Activated CD4-positive, alpha-beta T cell treated with anti-CD3 and anti-CD28 coated beads for 4 hours (primary cell): ENCODE measurements around the gene PHF2.

Experiments
- DNase-seq, 2 donors: peaks; one replicate each; pipeline ENCODE4 v3.0.0-alpha.2; 2020

PHF2 gene

DNA sequence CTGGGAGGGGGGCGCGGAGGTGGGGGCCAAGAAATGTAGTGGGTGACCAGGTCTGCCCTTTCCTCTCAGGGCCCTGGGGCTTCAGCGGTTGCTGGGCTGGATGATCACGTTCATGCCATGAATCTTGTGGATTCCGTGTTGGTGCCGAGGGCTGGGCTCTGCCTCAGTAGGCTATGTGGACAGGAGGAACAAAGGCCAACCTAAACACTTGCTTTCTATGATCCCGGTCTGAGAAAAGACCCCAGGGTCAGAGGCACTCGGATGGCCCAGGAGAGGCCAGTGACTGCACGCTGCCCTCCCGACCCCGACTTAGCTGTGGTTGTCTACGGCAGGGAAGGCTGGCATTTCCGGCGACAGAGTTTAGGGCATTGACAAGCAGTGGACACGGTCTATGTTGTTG is 26.6 kb downstream of the PHF2 start:
- no peak for DNase-seq

DNA sequence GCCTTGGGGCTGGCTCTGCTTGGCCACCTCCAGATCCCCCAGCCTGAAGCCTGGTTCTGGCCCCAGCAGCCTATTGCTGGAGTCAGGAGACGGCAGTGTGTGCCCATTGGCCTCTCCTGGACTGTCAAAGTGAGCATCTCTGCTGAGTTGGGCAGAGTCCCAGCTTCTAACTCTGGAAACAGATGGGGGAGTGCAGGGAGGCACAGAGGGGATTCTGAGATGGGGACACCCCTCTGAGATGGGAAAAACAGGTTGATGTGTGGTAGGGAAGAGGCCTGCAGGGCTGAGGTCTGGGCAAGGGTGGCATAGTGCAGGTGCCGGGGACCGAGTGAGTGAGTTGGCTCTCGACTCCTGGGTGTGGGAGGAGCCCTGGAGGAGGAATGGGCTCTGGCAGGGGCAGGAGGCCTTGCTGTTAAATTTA is 27.5 kb downstream of the PHF2 start:
- no peak for DNase-seq

DNA sequence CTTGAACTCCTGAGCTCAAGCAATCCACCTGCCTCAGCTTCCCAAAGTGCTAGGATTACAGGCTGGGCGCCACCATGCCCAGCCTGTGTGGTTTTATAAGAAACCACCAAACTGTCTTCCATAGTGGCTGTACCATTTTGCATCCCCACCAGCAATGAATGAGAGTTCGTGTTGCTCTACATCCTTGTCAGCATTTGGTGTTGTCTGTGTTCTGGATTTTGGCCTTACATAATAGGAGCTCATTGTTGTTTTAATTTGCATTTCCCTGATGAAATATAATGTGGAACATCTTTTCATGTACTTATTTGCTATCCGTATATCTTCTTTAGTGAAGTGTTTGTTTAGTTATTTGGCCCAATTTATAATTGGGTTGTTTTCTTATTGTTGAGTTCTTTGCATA is 29.8 kb downstream of the PHF2 start:
- DNase-seq = no peak

DNA sequence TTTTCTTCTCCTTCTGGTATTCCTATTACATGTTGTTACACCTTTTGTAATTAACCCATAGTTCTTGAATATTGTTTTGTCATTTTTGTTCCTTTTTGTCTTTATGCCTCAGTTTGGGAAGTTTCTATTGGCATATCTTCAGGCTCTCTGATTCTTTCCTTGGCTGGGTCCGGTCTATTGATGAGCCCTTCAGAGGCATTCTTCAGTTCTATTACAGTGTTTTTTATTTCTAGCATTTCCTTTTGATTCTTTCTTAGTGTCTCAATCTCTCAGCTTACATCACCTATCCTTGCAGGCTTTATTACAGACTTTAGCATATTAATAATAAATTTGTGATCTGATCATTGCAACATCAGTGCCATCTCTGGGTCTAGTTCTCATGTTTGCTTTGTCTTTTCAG is 33.8 kb downstream of the PHF2 start:
- no peak for DNase-seq

DNA sequence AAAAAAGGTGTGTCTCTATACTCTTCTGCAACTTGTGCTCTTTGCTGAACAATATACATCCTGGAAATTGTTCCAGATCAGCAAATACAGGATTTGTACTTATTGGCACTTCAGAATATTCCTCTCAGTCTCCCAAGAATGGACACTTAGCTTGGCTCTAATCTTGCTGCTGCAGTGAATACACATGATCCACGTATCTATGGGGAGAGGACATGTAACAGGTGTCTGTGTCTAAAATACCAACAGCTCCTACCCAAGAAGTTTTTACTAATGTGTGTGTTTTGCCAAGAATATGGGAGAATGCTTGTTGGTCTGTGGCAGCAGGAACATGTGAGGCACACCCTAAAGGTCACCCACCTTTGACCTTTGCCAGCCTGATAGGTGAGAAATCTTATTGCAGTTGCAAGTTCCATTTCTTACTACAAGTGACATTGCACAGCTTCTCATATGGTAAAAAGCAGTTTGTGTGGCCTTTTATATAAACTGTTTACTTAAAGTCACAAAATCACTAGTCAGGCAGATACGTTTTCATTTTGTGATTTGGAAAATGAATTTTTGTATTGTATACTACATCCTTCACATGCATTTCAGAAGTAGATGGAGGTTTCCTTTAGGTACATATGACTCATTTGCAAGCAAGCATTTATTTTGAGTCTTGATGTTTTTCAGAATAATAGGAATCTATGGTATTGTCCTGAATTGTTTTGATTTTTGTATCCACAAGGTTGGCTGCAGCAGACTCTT is 35.8 kb downstream of the PHF2 start:
- DNase-seq = no peak

DNA sequence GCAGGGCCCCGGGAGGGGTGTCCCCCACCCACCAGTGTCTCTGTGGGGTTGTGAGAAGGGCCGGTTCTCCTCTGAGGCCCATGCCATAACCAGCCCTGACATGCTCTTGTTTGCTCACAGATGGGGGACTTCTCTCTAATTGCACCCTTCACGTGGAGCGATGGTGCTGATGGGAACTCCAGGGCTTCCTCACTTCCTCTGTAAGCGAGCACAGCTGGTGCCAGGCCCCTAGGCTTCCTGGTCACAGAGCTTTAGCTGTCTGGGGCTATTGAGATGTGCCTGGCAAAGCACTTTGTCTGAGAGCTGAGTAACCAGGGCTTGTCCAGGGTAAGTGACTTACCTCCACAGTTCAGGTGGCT is 36.4 kb downstream of the PHF2 start:
- DNase-seq = no peak

DNA sequence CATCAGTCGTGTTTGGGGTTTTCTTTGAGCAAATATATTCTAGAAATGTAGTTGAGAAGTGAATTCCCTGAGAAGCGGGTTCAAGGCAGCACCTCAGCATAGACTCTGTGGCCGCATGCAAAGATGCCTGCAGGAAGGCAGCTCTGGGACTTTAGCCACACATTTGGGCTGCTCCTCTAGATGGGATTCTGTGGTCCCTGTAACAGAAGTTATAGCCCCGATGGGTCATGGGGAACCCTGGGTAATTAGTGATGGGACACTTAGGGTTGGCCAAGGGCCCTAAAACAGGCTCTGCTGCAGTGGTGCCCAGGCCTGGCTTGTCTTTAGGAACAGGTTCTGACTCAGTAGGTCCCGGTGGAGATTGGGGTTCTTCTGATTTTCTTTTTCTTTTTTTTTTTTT is 36.8 kb downstream of the PHF2 start:
- no peak for DNase-seq

DNA sequence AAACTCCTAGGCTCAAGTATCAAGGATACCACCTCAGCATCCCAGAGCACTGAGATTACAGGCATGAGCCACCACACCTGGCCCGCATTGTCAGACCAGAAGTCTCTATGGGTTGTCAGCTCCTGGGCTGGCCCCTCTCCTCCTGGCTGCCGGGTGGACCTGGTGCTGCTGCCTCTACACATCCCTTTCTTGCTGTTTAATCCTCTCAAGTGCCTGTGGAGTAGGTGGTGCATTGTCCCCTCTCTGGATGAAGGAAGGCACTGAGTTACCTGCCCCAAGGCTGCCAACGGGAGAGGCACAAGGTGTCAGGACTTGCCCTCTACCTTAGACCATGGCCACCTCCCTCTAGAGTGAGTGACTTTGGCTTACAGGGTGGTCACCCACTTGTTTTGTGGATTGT is 37.4 kb downstream of the PHF2 start:
- DNase-seq = no peak

DNA sequence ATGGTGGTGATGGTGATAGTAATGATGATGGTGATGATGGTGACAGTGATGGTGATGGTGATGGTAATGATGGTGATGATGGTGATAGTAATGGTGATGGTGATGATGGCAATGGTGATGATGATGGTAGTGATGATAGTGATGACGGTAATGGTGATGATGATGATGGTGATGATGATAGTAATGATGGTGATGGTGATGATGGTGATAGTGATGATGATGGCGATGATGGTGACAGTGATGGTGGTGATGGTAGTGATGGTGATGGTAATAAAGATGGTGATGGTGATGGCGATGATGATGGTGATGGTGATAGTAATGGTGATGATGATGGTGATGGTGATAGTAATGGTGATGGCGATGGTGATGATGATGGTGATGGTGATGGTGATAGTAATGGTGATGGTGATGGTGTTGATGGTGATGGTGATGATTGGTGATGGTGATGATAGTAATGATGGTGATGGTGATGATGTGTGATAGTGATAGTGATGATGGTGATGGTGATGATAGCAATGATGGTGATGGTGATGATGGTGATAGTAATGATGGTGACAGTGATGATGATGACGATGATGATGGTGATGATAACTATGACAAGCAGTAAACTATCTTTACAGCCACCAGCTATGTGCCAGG is 38.6 kb downstream of the PHF2 start:
- no peak for DNase-seq

DNA sequence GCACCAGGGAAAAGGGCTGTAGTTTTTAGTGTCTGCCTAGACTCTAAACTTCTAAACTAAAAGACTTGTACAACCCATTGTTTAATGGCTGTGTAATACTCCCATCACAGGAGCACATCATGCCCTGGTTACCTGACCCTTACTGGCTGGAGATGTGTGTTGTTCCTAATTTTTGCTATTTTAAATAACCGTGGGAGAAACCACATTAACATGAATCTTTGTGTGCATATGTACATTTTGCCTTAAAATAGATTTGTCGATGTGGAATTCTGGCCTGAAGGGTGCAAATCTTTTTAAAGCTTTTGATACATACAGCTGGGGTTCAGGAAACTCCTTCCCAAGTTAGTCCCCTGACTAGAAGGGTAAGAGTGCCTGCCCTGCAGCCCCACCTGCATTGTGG is 39.7 kb downstream of the PHF2 start:
- DNase-seq = no peak

DNA sequence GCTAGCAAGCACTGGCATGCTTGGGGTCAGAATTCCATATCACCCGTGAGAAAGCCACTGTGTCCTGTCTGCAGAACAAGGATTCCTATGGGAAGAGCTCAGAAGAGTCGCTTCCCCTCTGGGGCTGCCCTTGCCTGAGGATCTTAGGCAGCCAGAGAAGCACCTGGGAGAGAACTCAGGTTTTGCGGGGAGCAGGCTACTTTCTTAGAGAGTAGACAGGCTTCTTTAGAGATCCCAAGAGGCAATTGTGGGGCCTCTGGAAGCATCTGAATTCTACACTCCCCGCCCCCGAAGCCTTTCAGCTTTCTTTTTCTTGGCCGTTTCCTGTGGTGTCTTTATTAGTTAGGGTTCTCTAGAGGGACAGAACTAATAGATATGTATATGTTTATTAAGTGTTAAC is 40.9 kb downstream of the PHF2 start:
- DNase-seq = no peak

DNA sequence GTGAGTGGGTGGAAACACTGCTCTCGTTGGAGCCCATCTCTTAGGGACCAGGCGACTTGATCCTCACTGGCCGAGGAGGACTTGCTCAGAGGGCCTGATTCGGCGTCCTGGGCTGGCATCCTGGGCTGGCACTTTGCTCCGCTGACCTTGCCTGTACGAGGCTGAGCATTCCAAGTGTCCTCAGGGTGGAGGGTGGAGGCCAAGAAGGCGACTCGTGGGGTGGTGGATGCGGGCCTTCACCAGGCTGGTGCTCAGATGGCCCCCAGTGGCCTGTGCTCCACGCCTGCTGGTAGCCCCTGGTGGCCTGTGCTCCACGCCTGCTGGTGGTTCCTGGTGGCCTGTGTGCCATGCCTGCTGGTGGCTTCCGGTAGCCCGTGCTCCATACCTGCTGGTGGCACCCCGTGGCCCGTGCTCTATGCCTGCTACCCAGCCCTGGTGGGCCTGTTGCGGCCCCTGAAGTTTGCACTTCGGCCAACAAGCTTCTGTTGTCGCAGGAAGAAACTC is 42.9 kb downstream of the PHF2 start:
- no peak for DNase-seq

DNA sequence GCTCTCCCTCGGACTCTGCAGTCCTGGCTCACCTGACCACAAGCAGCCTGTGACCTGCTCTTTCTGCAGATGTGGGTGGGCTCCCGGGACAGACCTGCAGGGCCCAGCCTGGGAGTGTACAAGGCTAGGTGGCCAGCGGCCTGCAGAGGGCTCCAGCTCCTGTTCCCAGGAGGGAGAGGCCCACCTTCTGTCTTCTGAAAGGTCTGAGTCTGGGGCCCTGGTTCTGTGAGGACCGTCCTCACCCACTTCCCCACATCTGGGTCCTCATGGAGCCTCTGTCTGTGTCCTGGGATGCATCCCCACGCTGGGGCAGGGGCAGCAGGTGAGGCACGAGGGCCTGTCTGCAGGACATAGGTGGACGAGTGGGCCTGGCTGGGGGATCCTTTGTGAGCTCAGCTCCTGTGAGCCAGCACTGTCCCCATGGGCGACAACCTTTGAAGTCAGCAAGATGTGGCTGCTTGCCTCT is 43.7 kb downstream of the PHF2 start:
- DNase-seq = no peak

DNA sequence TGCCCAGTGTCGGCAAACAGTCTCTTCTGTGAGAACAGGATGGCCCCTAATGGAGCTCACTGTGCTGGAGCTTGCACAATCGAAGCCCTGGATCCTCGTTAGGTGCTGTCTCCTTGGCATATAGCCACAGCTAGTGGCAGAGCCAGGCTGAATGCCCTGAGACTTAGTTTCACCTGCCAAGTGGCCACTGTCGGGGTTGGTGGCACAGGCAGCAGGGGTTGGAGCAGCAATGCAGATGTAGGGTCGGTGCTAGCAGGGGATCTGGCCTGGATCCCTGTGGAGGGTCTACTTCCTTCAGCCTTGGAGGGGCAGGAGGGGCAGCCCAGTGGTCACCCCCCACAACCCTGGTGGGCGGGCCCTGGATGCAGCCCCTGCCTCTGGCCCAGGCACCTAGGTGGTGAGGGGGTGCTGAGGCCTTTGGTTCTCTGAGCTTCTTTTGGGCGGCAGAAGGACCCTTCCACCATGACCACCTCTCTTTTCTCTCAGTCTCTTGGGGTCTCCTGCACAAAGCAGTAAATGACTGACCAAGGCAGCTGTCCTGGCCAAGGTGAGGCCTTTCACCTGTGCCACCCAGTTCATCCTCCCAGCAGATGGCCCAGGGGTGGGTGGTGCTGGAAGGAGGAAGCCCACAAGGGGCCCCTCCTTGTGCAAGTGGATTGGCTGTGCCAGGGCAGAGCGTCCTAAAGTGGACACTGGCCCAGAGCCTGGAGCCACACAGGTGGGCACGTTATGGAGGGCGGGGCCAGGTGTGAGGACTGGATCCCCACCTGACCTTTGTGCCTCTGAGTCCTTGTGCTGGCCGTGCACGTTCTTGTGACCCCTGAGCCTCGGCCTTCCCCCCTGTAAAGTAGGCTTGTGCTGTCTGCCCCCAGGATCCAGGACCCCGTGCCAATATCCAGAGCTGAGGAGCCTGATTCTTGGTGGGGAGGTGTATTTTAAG is 44.8 kb downstream of the PHF2 start:
- no peak for DNase-seq

DNA sequence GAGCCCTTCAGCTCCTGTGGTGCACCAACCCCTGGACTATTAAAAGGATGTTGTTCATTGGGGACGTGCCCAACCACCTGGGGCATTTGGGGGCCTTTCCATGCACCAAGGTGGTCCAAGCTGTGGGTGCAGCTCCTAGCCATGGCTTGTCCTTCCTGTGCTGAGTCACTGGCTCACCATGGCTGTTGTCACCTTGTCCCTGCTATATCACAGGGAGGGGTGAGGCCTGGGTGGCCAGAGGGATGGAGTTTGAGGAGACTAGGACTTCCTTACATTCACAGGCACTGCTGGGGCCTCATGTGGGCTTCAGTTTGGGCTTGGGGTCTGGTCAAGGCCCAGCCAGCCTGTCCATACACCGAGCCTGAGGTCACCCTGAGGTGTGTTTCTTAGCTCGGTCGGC is 45.5 kb downstream of the PHF2 start:
- no peak for DNase-seq

DNA sequence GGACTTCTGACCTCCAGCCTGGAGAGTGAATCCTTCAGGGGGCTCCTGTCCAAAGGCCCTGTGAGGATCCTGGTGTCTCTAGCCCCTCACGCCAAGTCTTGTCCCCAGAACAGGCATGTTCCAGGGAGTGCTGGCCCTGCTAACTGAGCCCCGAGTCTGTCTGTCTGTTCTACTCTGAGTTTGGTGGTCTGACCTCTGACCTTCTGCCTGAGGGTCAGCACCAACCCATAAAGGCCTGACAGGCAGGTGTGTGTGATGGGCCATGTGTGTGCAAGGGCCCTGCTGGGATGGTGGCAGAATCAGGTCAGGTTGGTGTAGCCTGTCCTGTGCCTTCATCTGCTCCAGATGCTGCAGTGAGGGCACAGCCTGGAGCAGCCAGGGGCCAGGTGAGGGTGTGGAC is 46.3 kb downstream of the PHF2 start:
- DNase-seq = no peak

DNA sequence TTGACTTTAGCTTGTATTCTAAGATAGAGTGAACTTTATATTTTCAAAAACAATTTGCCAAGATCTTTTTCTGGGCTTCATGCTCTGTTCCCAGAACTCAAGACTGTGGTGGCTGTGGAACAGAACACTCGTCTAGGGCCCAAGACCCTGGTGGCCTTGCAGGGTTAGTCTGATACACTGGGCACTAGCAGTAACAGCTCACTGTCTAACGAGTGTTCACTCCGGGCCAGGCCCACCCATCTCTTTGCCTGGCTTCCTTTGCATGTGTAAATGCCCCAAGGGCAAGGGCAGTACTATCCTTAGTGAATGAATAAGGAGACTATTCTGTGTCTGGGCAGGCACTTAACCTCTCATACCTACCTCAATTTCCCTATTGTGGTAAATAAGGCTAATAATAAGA is 47.4 kb downstream of the PHF2 start:
- DNase-seq = no peak

DNA sequence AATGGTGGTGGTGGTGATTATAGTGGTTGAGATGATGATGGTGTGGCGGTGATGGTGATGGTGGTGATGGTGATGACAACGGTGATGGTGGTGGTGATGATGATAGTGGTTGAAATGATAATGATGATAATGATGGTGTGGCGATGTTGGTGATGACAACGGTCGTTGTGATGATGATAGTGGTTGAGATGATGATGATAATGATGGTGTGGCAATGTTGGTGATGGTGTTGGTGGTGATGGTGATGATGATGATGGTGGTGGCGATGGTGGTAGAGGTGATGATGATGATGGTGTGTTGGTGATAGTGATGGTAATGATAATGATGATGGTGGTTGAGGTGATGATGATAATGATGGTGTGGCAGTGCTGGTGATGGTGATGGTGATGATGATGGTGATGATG is 48.0 kb downstream of the PHF2 start:
- DNase-seq = no peak

DNA sequence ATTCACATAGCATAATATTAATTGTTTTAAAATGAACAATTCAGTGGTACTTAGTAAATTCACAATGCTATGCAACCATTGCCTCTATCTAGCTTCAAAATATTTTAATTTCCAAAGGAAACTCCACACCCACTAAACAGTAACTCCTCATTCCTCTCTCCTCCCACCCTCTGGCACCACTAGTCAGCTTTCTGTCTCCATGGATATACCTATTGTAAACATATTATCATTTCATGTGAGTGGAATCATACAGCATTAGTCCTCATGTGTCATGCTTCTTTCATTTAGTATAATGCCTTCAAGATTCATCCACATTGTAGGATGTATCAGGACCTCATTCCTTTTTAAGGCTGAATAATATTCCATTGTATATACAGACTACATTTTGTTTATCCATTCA is 48.6 kb downstream of the PHF2 start:
- no peak for DNase-seq

DNA sequence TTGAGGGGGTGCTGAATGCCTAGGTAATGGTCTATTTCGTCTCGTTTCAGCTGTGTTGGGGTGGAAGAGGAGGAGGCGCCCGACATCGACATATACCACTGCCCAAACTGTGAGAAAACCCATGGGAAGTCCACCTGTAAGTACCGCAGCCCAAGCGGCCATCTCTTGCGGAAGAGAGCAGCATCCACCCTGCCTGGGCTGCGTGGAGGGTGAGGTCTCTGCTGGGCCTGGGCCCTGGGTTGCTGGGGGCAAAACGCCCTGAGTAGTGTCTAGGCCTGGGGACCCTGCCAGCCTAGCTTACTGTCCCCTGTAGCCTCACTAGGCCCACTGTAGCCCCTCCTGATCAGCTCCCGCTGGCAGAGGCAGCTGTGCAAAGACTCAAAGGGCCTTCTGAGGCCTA is 53.5 kb downstream of the PHF2 start:
- DNase-seq = no peak

DNA sequence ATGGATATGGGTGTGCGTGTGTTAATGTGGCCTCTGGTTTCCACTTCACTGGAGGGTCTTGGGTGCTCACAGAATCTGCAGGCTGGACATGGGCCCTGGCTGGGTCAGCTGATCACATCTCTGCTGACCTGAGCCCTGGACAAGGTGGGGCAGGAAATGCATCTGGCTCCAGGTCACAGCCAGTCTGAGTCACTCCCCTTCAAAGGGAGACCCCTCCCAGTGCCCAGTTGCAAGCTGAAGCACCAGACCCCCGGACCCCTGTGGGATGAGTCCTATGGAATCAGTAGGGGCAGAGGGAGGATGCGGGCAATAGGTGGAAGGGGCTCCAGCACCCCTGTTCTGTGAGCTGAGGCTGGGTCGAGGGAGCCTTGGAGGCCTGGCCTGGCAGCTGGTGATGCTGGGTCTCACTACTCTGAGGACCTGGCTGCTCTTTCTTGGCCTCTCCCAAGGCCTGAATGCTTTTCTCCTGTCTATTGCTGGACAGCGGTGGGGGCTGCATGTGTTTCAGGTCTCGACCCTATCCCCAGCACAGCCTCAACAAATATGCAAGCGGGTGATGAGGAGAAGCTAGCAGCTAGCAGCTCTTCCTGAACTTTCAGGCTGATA is 54.5 kb downstream of the PHF2 start:
- no peak for DNase-seq

DNA sequence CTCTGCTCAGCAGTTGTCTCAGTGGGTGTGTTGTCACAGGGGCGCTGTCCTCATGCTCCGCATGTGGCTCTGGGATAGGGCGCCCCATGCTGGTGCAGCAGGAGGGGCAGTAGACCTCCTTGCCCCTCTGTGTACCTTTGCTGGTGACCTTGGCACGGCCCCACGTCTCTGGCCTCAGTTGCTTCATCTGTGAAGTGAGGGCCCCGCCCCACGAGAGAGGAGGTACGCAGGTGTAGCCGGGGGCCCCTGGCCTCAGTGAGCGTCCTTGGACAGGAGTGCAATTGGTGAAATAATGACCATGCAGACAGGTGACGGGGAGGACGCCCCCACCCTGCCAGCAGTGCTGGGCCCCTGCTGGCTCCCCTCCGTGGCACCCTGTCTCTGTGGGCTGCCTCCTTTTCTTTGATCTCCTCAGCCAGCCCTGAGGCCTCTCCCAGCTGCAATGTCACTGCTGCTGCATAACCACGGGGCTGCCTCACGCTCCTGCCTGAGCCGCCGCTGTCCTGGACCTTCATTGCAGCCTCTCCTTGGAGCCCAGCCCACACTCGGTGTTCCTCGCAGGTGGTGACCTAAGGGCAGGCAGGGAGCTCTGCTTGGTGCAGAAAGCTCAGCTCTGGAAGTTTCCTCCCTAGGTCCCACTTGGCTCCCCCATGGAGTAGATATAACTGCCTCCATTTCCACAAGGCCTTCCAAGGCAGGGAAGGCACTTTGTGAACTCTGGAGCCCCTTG is 57.3 kb downstream of the PHF2 start:
- DNase-seq = no peak
